ENCODE measurements around the gene PRKAR2B.

PRKAR2B gene

DNA sequence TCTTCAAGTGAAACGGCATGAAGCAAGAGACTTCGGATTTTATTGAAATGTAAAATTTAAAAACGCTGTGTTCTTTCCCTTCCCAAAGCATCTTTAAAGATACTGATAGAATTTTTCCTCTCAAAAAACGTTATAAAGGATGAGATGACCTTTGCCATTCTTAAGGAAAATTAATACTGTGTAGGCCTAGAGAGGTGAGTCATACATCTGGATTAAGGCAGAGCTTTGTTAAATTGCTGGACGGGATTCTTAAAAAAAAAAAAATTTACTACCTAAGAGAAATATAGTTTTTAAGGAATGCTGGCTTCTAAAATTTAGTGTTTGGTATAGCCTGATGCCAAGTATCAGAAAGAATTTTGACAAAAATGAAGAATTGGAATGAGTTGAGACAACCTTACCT is 118.0 kb downstream of the PRKAR2B start:
- DNase-seq (ENCODE audit: extremely low read depth, low read depth), result no peak
- H3K4me3 ChIP-seq (replicated peaks; ENCODE audit: low read depth, low read length), result no peak overlapping the region
- TF ChIP-seq, protein P1, sequence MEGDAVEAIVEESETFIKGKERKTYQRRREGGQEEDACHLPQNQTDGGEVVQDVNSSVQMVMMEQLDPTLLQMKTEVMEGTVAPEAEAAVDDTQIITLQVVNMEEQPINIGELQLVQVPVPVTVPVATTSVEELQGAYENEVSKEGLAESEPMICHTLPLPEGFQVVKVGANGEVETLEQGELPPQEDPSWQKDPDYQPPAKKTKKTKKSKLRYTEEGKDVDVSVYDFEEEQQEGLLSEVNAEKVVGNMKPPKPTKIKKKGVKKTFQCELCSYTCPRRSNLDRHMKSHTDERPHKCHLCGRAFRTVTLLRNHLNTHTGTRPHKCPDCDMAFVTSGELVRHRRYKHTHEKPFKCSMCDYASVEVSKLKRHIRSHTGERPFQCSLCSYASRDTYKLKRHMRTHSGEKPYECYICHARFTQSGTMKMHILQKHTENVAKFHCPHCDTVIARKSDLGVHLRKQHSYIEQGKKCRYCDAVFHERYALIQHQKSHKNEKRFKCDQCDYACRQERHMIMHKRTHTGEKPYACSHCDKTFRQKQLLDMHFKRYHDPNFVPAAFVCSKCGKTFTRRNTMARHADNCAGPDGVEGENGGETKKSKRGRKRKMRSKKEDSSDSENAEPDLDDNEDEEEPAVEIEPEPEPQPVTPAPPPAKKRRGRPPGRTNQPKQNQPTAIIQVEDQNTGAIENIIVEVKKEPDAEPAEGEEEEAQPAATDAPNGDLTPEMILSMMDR (IDR thresholded peaks at IDR 0.05; ENCODE audit: low read depth, low read length, missing control alignments), result no peak

DNA sequence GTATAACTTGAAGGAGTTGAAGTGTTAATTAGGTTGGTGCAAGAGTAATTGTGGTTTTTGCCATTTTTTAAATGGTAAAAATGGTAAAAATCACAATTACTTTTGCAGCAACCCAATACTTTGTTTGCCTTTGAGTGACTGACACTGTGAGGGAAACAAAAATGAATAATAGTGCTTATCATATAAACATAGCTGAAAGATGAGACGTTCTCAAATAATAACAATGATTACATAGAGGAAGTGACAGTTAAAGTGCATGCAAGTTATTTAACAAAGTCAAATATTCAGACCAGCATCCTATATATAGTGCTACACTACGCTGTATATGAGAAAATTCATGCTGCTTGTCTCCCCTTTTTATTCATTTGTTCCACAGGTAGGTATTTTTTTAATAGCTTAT is 119.6 kb downstream of the PRKAR2B start:
- H3K4me3 ChIP-seq (replicated peaks; ENCODE audit: low read depth, low read length), result no peak overlapping the region
- DNase-seq (ENCODE audit: extremely low read depth, low read depth), result no peak
- TF ChIP-seq, protein P1 (IDR thresholded peaks at IDR 0.05; ENCODE audit: low read depth, low read length, missing control alignments), result no peak

DNA sequence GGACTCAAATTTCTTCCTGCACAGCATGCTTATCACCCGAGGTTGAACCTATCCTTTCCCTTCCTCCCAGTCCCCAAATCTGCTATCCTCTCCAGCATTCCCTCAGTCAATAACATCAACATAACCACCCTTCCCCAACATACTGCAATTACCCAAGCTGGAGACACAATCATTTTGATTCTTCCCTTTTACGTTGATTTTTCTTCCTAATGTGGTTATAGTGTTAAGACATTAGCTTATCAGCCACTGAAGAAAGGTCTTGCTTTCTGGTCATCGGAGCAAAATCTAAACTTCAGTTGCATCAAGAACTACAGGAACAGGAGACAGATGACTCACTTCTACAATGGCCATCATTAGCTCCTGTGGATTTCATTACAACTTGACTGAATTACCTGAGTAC is 120.8 kb downstream of the PRKAR2B start:
- TF ChIP-seq, protein P1 (IDR thresholded peaks at IDR 0.05; ENCODE audit: low read depth, low read length, missing control alignments), result no peak
- DNase-seq (ENCODE audit: extremely low read depth, low read depth), result no peak
- H3K4me3 ChIP-seq (replicated peaks; ENCODE audit: low read depth, low read length), result no peak overlapping the region

DNA sequence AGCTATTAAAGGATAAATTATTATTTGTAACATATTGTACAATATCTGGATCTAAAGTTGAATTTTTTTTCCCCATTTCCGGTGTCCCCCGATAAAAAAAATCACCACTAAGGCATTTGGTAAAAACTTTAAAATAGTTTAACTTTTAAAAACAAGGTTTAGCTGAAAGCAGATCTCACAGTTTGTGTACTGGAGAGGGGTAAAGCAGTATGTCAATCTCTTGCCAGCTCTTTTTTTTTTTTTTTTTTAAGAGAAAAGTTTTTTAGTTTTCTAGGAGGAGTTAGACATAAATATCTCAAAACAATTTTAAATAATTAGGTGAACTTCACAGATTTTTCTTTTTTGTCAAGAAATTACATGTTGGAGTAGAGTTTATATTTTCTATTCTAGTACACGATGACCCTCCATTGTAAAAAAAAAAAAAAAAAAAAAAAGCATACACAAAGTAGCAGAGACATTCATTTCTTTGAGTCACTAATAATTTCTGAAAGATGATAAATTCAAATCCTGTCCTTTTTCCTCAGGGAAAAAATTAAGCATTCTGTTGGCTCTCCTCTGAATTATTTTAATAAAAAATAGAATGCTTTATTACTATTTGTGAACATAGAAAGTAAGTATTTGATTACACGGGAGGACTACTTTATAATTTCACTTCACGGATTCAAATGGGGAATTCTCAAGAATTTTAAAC is 122.4 kb downstream of the PRKAR2B start:
- DNase-seq (ENCODE audit: extremely low read depth, low read depth), result no peak
- peak overlapping the region; percentile 65 for H3K4me3 ChIP-seq (replicated peaks; ENCODE audit: low read depth, low read length)
- TF ChIP-seq, protein P1 (IDR thresholded peaks at IDR 0.05; ENCODE audit: low read depth, low read length, missing control alignments), result no peak

DNA sequence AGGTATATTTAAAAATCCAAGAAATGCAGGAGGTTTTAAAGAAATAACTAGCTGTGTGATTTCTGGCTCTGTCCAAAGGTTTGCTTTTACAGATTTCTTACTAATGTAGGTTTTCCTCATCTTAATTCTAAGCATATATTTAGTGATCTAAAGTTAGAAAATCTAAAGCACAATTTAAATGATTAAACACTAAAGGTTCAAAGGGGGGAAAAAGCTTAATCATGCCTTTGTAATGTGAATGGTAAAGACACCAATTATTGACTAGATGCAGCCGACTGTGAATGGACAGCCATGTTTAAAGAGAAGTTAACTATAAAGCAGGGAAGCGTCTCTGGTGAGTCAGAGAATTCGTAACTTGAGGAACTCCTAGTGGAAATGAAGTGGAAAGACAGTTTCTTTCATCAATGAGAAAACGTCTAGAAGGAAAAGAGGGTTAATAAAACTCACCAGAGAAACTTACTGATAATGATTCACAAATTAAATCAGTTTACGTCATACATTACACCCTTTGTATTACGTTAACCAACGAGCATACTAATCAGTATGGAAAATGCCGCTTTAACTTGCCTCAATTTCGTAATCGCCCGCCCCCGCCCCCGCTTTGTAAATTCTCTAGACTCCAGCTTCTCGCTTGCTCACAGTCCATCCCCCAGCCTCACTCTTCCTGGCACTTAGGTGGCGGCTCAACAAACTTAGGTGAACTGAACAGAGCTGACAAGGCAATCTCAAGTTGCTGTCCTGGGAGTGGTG is 123.2 kb downstream of the PRKAR2B start:
- peak; percentile 66 for DNase-seq (ENCODE audit: extremely low read depth, low read depth)

DNA sequence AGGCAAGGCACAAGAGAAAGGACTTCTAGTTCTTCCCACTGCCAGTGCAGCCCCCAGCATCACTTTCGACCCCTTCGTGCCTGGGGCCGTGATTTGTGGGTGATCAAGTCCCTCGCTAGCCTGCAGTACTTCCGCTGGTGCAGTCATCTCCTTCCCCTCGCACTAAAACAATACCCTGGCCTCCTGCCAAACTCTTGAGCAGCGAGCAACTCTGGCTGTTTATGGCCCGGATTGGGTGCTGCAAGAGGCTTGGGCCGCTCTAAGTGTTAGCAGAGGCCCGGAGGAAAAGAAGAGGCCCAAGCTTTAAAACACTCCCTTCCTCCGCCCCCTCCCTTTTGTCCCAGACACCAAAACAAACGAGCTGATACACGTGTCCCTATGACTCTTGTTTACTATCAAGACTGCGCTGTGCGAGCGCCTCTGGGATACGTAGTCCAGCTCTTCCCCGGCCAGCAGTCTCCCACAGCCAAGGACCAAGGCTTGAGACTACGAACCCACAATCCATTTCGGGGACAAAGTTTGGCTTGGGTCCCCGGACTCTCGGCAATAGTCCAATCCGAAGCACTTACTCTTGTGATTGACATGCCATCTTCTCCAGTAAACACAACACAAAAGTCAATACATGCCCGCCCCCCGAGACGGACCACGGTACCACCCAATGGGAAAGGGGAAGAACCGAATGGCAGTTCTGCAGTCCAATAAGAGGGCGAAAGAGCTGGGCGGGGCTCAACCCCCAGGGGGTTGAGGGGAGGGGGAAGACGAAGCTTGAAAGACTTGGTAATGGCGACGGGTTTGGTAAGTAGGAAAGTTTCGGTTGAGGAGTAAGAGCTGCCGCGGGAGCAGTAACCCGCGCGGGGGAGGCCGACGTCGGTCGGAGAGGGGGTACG is 124.0 kb downstream of the PRKAR2B start, which contains the start of gene HBP1:
TSS of gene HBP1 (plus strand) at position 771 of the 887 bp plus-strand sequence. CDS start 10,891 bp downstream, outside the sequence.
- TF ChIP-seq, protein P1 (IDR thresholded peaks at IDR 0.05; ENCODE audit: low read depth, low read length, missing control alignments), result no peak
- DNase-seq (ENCODE audit: extremely low read depth, low read depth), result peak; percentile 100
- peak within 1 kb of the TSS; percentile 65 for H3K4me3 ChIP-seq (replicated peaks; ENCODE audit: low read depth, low read length)

More for the DNA sequence above, 123.2 kb downstream of the PRKAR2B start:
- TF ChIP-seq, protein P1 (IDR thresholded peaks at IDR 0.05; ENCODE audit: low read depth, low read length, missing control alignments), result peak; percentile 28
- peak overlapping the region; percentile 65 for H3K4me3 ChIP-seq (replicated peaks; ENCODE audit: low read depth, low read length)
